Brain microvascular endothelial cell (primary cell): ENCODE measurements around the gene FAT1.

ENCODE experiments used
- DNase-seq: peaks from one replicate; pipeline ENCODE4 v3.0.0-alpha.2; 2020
- H3K27ac ChIP-seq: fragments of 250-450 bp; sonication (Bioruptor Pico); 2 replicates; pipeline ENCODE4 v1.5.1; 2020; ENCODE audit warnings: mild to moderate bottlenecking, moderate library complexity
- H3K27me3 ChIP-seq: fragments of 250-450 bp; sonication (Bioruptor Pico); replicated peaks from 2 replicates; pipeline ENCODE4 v1.5.1; 2020; ENCODE audit warnings: mild to moderate bottlenecking
- H3K36me3 ChIP-seq: fragments of 250-450 bp; sonication (Bioruptor Pico); replicated peaks from 2 replicates; pipeline ENCODE4 v1.5.1; 2020; ENCODE audit warnings: mild to moderate bottlenecking
- H3K4me3 ChIP-seq: 2 replicates; pipeline ENCODE4 v1.5.1; 2011; ENCODE audit warnings: low read depth, mild to moderate bottlenecking, control low read depth, low read length, moderate library complexity
- CTCF ChIP-seq: IDR thresholded peaks from 2 replicates; pipeline ENCODE4 v1.5.1; 2011; ENCODE audit warnings: low read depth, mild to moderate bottlenecking, moderate library complexity, low read length, control low read depth, inconsistent platforms; ENCODE audit errors: missing control alignments
- in situ Hi-C: cut with HindIII; loops from 2 replicates; pipeline ENCODE4 v1.10.0; 2017; ENCODE audit warnings: low sequenced_read_pairs, low pct_ligation_motif_present

The FAT1 gene

GRCh38 chr4:186627226-186627865 is 96.3 kb downstream of the FAT1 start:
- Histone ChIP-seq H3K4me3 (no peak overlapping the region), H3K27me3 (no peaks in the 10 kb centered on the region), H3K27ac (no peak overlapping the region), H3K36me3 (peaks cover 16% of the 10 kb centered on the region)
- TF ChIP-seq CTCF: no peak
- DNase-seq: no peak
- in situ Hi-C loops: no loop called here

- TF ChIP-seq CTCF: no peak
- in situ Hi-C loops: no loop called here
- peaks cover 26% of the 10 kb centered on the region for H3K36me3 ChIP-seq
- H3K27me3 ChIP-seq: no peaks in the 10 kb centered on the region
- DNase-seq: peak; percentile 63
- H3K27ac ChIP-seq: peak overlapping the region; percentile 77
- no peak overlapping the region for H3K4me3 ChIP-seq
These were observed 98.7 kb downstream of the FAT1 start for GRCh38 chr4:186624951-186625350.

GRCh38 chr4:186623546-186623945 is 100.1 kb downstream of the FAT1 start:
- H3K4me3 ChIP-seq: no peak overlapping the region
- in situ Hi-C loops: no loop called here
- no peak for TF ChIP-seq CTCF
- DNase-seq: peak; percentile 20
- H3K27ac ChIP-seq: peak overlapping the region; percentile 77
- H3K36me3 ChIP-seq: peaks cover 32% of the 10 kb centered on the region
- no peaks in the 10 kb centered on the region for H3K27me3 ChIP-seq

GRCh38 chr4:186622788-186623464 is 100.7 kb downstream of the FAT1 start:
- Histone ChIP-seq H3K4me3 (no peak overlapping the region), H3K27ac (peak overlapping the region; percentile 77), H3K36me3 (peaks cover 28% of the 10 kb centered on the region), H3K27me3 (no peaks in the 10 kb centered on the region)
- in situ Hi-C loops: no loop called here
- peak; percentile 79 for DNase-seq
- TF ChIP-seq CTCF: no peak

GRCh38 chr4:186621959-186622553 is 101.6 kb downstream of the FAT1 start:
- Histone ChIP-seq H3K27me3 (no peaks in the 10 kb centered on the region), H3K4me3 (no peak overlapping the region), H3K27ac (peak overlapping the region; percentile 77), H3K36me3 (peaks cover 26% of the 10 kb centered on the region)
- peak; percentile 81 for TF ChIP-seq CTCF
- peak; percentile 90 for DNase-seq
- in situ Hi-C loops: no loop called here
